Raji (cell line): ENCODE results near the gene ATOH8.

ENCODE experiments used
- POLR2A ChIP-seq: IDR thresholded peaks from 2 replicates; pipeline ENCODE4 v1.6.1; 2011; ENCODE audit warnings: low read depth, low read length, control low read depth; ENCODE audit not compliant: insufficient read depth

Gene ATOH8

GRCh38 chr2:85780316-85781012 is 26.7 kb downstream of the ATOH8 start:
- TF ChIP-seq POLR2A, result no peak

DNA sequence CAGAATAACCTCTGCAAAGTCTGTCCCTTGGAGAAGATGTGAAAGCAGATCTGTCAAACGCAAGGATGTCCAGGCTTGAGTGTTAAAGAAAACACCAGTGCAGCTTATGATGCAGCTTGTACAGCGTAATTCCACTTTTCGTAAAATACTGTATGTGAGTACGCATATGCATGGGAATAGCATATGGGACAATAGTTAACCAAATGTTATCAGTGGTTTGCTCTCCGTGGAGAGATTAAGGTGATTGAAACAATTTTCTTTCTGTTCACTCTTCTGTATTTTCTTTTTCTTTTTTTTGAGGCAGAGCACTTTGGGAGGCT is 27.2 kb downstream of the ATOH8 start:
- TF ChIP-seq POLR2A, result no peak

DNA sequence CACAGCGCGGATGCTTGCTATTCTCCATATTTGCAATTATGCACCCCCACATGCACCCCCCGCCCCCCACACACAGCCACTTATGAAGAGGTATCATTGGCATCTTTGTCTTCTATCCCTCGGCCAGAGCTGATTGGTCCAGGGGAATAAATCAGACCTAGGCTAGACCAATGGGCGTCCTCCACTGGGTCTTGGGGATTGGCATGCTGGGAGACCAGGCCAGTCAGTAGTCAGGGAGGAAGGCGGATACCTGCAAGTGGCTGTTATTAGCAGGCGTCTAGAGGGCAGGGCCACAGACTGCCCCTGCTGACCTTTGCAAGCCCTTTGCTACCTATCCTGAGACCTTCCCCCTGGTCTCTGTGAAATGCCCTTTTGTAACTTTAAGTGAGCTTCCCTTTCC is 30.0 kb downstream of the ATOH8 start:
- no peak for TF ChIP-seq POLR2A

GRCh38 chr2:85784474-85784986 is 30.7 kb downstream of the ATOH8 start:
- TF ChIP-seq POLR2A, result no peak

DNA sequence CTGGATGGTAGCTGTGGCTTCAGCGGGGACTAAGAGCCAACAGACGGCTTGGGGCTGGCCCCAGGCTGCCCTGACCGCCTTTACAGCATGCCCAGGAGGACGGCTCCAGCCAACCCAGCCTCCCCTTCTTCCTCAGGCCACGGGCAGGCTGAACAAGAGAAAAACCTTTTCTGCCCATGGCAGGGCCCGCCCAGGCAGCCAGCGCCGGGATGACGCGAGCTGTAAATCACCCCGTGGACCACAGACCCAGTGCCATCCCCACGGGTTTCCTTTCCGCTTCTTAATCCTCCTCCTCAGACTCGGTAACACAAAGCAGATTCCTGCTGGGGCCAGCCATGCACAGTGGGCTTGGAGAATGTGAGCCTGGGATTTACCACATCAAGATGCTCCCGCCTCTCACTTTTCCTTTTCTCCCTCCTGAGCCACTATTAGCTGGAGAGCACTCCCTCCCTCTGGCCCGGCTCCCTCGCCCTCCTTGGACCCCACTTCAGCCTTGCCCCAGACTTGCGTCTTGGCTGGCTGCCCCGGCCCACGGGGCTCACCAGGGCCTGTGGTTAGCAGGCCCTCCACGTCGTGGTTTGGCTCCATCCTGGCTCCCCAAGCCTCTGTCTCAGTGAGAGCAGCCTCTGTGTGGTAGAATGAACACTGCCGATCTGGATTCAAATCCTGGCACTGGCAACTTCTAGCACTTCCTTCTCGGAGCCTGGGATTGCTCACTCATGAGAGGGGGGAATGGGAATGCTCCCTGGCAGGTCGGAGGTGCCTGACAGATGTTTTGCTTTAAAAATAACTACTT is 31.4 kb downstream of the ATOH8 start:
- TF ChIP-seq POLR2A, result no peak

DNA sequence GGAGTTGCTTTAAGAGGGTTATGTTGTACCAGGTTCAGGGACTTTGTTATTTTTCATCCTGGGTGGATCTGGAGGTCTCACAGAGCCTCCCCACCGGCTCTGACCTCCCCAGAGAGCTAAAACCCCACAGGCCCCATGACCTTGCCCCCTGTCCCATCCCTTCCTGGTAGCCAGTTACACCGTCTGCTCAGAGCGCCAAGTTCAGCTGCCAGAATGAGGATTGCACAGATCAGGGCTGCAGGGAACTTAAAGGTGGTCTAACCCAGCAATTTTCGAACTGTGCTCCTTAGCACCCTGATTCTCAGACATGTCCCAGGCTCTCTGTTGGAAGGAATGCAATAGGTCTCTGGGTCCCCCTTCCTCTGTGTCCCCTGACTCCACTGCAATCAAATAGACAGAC is 32.1 kb downstream of the ATOH8 start:
- no peak for TF ChIP-seq POLR2A

- TF ChIP-seq POLR2A, result no peak
Measured at GRCh38 chr2:85786444-85786843, 32.7 kb downstream of the ATOH8 start.

DNA sequence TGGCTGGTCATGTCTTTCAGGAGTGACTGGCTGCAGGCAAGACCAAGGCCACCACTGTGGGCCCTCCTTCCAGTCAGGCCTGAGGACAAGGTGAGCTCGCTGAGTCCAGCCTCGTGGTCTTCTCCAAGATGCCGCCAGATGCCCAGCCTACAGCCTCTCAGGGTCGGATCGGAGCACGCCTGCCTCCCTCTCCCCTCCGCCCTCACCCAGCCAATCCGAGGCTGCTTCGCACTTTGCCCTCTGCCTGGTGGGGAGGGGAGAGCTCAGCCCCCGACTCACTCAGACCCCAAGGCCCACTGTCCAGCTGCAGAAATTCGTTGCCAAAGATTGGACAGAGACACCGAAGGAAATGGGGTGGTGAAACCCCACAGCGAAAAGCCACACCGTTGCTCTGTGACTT is 33.1 kb downstream of the ATOH8 start:
- TF ChIP-seq POLR2A, result no peak

DNA sequence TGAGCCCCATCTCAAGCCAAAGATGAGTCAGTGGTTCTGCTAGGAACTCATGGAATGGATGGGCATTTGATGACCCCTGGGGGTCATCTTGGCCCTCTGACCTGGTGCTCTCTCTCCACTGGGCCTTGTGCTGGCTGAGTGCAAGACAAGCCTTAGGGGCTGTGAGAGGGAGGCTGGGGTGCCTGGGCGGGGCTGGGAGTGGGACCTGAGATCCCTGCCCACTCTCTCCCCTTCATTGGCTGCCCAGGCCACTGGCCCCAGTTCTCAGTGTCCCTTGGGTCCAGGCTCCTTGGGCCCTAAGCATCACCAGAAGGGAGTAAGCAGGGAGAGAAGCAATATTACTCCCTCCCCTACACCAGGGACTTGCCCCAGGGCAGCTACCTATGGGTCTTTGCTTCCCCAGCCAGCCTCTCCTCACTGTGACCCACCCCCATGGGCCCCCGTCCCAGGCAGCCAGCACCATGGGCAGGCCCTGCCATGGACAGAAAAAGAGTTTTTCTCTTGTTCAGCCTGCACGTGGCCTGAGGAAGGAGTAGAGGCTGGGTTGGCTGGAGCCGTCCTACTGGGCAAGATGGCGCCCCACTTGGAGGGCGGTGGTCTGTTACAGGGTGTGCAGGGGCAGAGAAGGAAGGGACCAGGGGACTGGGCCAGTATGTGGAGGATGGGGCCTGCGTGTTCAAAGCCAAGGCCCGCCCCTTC is 33.6 kb downstream of the ATOH8 start:
- TF ChIP-seq POLR2A, result no peak

DNA sequence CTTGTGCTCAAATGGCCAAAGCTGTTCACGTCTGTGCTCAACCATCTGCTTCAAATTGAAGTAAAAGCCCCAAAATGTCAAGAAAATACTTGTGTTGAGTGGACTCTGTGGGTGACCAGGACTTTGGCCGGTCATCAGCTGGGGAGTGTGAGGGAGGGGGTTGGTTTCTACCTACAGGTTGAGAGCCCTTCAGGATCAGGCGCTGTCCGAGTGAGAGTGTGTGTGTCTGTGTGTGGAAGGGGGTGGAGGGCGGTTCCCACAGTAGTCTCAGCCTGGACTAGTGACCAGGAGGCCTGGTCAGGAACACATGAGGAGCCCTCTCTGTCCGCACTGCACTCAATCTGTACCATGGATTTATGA is 34.2 kb downstream of the ATOH8 start:
- no peak for TF ChIP-seq POLR2A

DNA sequence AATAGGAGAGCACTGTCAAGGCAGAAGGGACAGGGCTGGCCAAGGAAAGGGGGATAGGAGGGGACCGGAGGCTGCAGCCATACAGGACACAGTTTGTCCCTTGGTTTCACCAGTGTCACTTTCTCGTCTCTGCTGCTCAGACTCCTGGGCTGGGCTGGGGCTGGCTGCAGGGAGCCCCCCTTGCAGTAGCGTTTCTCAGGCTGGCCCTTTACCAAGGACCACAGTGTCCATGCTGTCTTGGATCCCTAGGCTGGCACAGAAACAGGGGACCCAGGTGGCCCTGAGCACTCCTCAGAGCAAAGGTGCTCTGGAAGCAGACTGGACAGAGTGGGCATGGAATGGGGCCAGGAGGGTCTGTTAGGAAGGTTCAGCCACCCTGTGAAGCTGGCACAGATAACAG is 34.8 kb downstream of the ATOH8 start:
- TF ChIP-seq POLR2A, result no peak

GRCh38 chr2:85789271-85789670 is 35.5 kb downstream of the ATOH8 start:
- no peak for TF ChIP-seq POLR2A

GRCh38 chr2:85790032-85790431 is 36.2 kb downstream of the ATOH8 start:
- TF ChIP-seq POLR2A, result no peak

- TF ChIP-seq POLR2A, result no peak
Measured at GRCh38 chr2:85790499-85791188, 36.9 kb downstream of the ATOH8 start.
